Stimulated activated naive B cell treated with anti-CD40 and anti-IgM and Interleukin-4, amounts not matched to agents 10 μg/mL and 1 μg/mL and 100 μg/mL, for 72 hours (primary cell): ENCODE results near the gene PRSS8.
"Not testable (repeated sequence)": the region's sequence is repeated elsewhere in the genome, so short reads cannot be mapped to it uniquely, and the experiment has no call there.

ENCODE experiments used
- ATAC-seq, 2 donors: fragments of 150-1000 bp; cut with Tn5 transposase; replicated peaks; 2 replicates each; pipeline ENCODE4 v1.10.0; 2021; ENCODE audit warnings: moderate library complexity in 1 of 2
- DNase-seq: peaks from one replicate; pipeline ENCODE4 v3.0.0; 2021
- H3K27ac Mint-ChIP-seq: one replicate; pipeline ENCODE4 v1.8.0; 2022; ENCODE audit warnings: mild to moderate bottlenecking, mixed read lengths
- H3K27me3 Mint-ChIP-seq, 2 donors: one replicate each; pipeline ENCODE4 v1.8.0; 2022; ENCODE audit warnings: mixed read lengths in 2 of 2
- H3K36me3 Mint-ChIP-seq, 2 donors: one replicate each; pipeline ENCODE4 v1.8.0; 2022; ENCODE audit warnings: mixed read lengths in 2 of 2, mild to moderate bottlenecking in 1 of 2
- H3K4me1 Mint-ChIP-seq, 2 donors: one replicate each; pipeline ENCODE4 v1.8.0; 2022; ENCODE audit warnings: mixed read lengths in 2 of 2, mild to moderate bottlenecking in 1 of 2
- H3K4me3 Mint-ChIP-seq, 2 donors: one replicate each; pipeline ENCODE4 v1.8.0; 2022; ENCODE audit warnings: mild to moderate bottlenecking in 2 of 2, mixed read lengths in 2 of 2, moderate library complexity in 1 of 2
- H3K9me3 Mint-ChIP-seq, 2 donors: one replicate each; pipeline ENCODE4 v1.8.0; 2022; ENCODE audit warnings: mixed read lengths in 2 of 2, mild to moderate bottlenecking in 1 of 2

Gene PRSS8

GRCh38 chr16:31109622-31110021, 25.9 kb downstream of the PRSS8 start:
- no peak for DNase-seq
- H3K27ac Mint-ChIP-seq: peak overlapping the region; percentile 57
- H3K4me3 Mint-ChIP-seq: peak overlapping the region; percentile 83 to 89
- peaks cover 0 to 4% of the 10 kb centered on the region in 2 donors for H3K27me3 Mint-ChIP-seq
- no peaks in the 10 kb centered on the region for H3K9me3 Mint-ChIP-seq
- H3K36me3 Mint-ChIP-seq: peaks cover 18 to 39% of the 10 kb centered on the region in 2 donors
- peaks cover 36 to 70% of the 10 kb centered on the region in 2 donors for H3K4me1 Mint-ChIP-seq
- no peak for ATAC-seq

GRCh38 chr16:31108794-31109558, 26.6 kb downstream of the PRSS8 start:
- Mint-ChIP-seq H3K9me3 (no peaks in the 10 kb centered on the region), H3K4me1 (peaks cover 36 to 64% of the 10 kb centered on the region in 2 donors), H3K36me3 (peaks cover 18 to 38% of the 10 kb centered on the region in 2 donors), H3K27me3 (peaks cover 0 to 4% of the 10 kb centered on the region in 2 donors), H3K27ac (peak overlapping the region; percentile 77), H3K4me3 (peak overlapping the region; percentile 85 to 89)
- ATAC-seq (no peak), DNase-seq (no peak)

- Mint-ChIP-seq H3K27ac (peak within 1 kb of the TSS; percentile 92), H3K4me3 (peak within 1 kb of the TSS; percentile 89 to 90), H3K9me3 (no peaks in the 10 kb centered on the region), H3K27me3 (peaks cover 0 to 4% of the 10 kb centered on the region in 2 donors), H3K36me3 (peaks cover 18 to 34% of the 10 kb centered on the region in 2 donors), H3K4me1 (peaks cover 30 to 56% of the 10 kb centered on the region in 2 donors)
- DNase-seq: peak; percentile 70
- peak; percentile 85 to 88 for ATAC-seq
Observed at GRCh38 chr16:31108035-31108793, 27.3 kb downstream of the PRSS8 start, which contains the start of gene BCKDK. TSS of gene BCKDK (plus strand) at chr16:31108386. CDS start at chr16:31109224, 838 bp downstream.

- peaks cover 17 to 29% of the 10 kb centered on the region in 2 donors for H3K36me3 Mint-ChIP-seq
- peak overlapping the region; percentile 89 to 90 for H3K4me3 Mint-ChIP-seq
- H3K27me3 Mint-ChIP-seq: peaks cover 0 to 4% of the 10 kb centered on the region in 2 donors
- ATAC-seq: peak; percentile 1 to 30
- peaks cover 27 to 48% of the 10 kb centered on the region in 2 donors for H3K4me1 Mint-ChIP-seq
- no peaks in the 10 kb centered on the region for H3K9me3 Mint-ChIP-seq
- no peak for DNase-seq
- H3K27ac Mint-ChIP-seq: peak overlapping the region; percentile 92
Observed at GRCh38 chr16:31107465-31107867, 28.1 kb downstream of the PRSS8 start.

- peak overlapping the region; percentile 73 for H3K27ac Mint-ChIP-seq
- peaks cover 26 to 42% of the 10 kb centered on the region in 2 donors for H3K4me1 Mint-ChIP-seq
- no peak for DNase-seq
- no peak overlapping the region for H3K4me3 Mint-ChIP-seq
- no peaks in the 10 kb centered on the region for H3K9me3 Mint-ChIP-seq
- peaks cover 0 to 4% of the 10 kb centered on the region in 2 donors for H3K27me3 Mint-ChIP-seq
- H3K36me3 Mint-ChIP-seq: peaks cover 13 to 23% of the 10 kb centered on the region in 2 donors
- no peak for ATAC-seq
Observed at GRCh38 chr16:31106509-31107464, 28.7 kb downstream of the PRSS8 start.

- DNase-seq: peak; percentile 80
- no peaks in the 10 kb centered on the region for H3K9me3 Mint-ChIP-seq
- H3K4me3 Mint-ChIP-seq: peak overlapping the region; percentile 49 to 66
- peaks cover 26 to 33% of the 10 kb centered on the region in 2 donors for H3K4me1 Mint-ChIP-seq
- H3K36me3 Mint-ChIP-seq: peaks cover 13 to 17% of the 10 kb centered on the region in 2 donors
- peaks cover 0 to 4% of the 10 kb centered on the region in 2 donors for H3K27me3 Mint-ChIP-seq
- ATAC-seq: peak; percentile 70 to 77
- peak overlapping the region; percentile 38 for H3K27ac Mint-ChIP-seq
Observed at GRCh38 chr16:31105677-31106213, 29.8 kb downstream of the PRSS8 start.

GRCh38 chr16:31100876-31101641, 34.5 kb downstream of the PRSS8 start:
- not testable (repeated sequence) for H3K9me3 Mint-ChIP-seq, H3K36me3 Mint-ChIP-seq, H3K27ac Mint-ChIP-seq, ATAC-seq, H3K27me3 Mint-ChIP-seq, DNase-seq, H3K4me3 Mint-ChIP-seq
- peaks cover 7 to 10% of the 10 kb centered on the region in 2 donors for H3K4me1 Mint-ChIP-seq

GRCh38 chr16:31099860-31100638, 35.5 kb downstream of the PRSS8 start:
- DNase-seq (no peak), ATAC-seq (no peak)
- Mint-ChIP-seq H3K36me3 (no peaks in the 10 kb centered on the region), H3K27ac (no peak overlapping the region), H3K4me3 (no peak overlapping the region), H3K9me3 (no peaks in the 10 kb centered on the region), H3K4me1 (peaks cover 8 to 15% of the 10 kb centered on the region in 2 donors), H3K27me3 (no peaks in the 10 kb centered on the region)

GRCh38 chr16:31094424-31095120, 41.0 kb downstream of the PRSS8 start, which contains the start of gene VKORC1:
TSS of gene VKORC1 (minus strand) at chr16:31094797. CDS start at chr16:31094729, 68 bp downstream.
- H3K4me3 Mint-ChIP-seq: peak within 1 kb of the TSS; percentile 88 to 99
- peaks cover 18 to 34% of the 10 kb centered on the region in 2 donors for H3K4me1 Mint-ChIP-seq
- ATAC-seq: peak; percentile 88 to 93
- H3K36me3 Mint-ChIP-seq: peaks cover 0 to 10% of the 10 kb centered on the region in 2 donors
- peak within 1 kb of the TSS; percentile 98 for H3K27ac Mint-ChIP-seq
- peak; percentile 86 for DNase-seq
- H3K27me3 Mint-ChIP-seq: no peaks in the 10 kb centered on the region
- no peaks in the 10 kb centered on the region for H3K9me3 Mint-ChIP-seq

GRCh38 chr16:31094088-31094423, 41.5 kb downstream of the PRSS8 start:
- DNase-seq (no peak), ATAC-seq (peak; percentile 4 to 8)
- H3K9me3 Mint-ChIP-seq: no peaks in the 10 kb centered on the region
- peaks cover 18 to 34% of the 10 kb centered on the region in 2 donors for H3K4me1 Mint-ChIP-seq
- H3K36me3 Mint-ChIP-seq: peaks cover 0 to 12% of the 10 kb centered on the region in 2 donors
- H3K27ac Mint-ChIP-seq: peak overlapping the region; percentile 98
- peak overlapping the region; percentile 88 to 99 for H3K4me3 Mint-ChIP-seq
- H3K27me3 Mint-ChIP-seq: no peaks in the 10 kb centered on the region

GRCh38 chr16:31093132-31093703, 42.3 kb downstream of the PRSS8 start:
- Mint-ChIP-seq H3K27ac (no peak overlapping the region), H3K9me3 (no peaks in the 10 kb centered on the region), H3K4me3 (peak overlapping the region; percentile 19 to 32), H3K36me3 (peaks cover 0 to 12% of the 10 kb centered on the region in 2 donors), H3K27me3 (no peaks in the 10 kb centered on the region), H3K4me1 (peaks cover 18 to 34% of the 10 kb centered on the region in 2 donors)
- ATAC-seq: no peak
- DNase-seq: no peak
